Measurements from ENCODE around the gene LMO7.
"Not testable (repeated sequence)": the region's sequence is repeated elsewhere in the genome, so short reads cannot be mapped to it uniquely, and the experiment has no call there.

Gene LMO7

GRCh38 chr13:75780103-75780502 is 144.0 kb downstream of the LMO7 start:
- DNase-seq: not testable (repeated sequence)

DNA sequence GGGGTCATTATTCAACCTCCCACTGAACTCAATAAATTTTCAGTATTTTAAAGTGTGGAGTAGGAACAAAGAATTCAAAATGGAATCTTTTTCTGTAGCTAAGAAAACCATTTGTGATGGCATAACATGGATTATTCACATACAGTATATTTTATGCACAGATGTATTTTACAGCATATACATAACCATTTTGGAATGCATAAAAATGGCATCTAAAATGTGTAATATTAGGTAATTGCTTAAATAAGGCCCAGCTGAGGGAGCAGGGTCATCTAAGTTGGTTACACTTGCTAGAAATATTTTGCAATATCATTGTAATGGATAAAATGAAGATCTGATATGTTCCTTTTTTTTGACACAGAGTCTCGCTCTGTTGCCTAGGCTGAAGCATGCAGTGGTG is 146.9 kb downstream of the LMO7 start:
- no peak for DNase-seq

- no peak for DNase-seq
Observed at GRCh38 chr13:75784003-75784402, 147.9 kb downstream of the LMO7 start.

- DNase-seq: no peak
Observed at GRCh38 chr13:75785130-75785529, 149.0 kb downstream of the LMO7 start.

- no peak for DNase-seq
Observed at GRCh38 chr13:75787249-75787928, 151.3 kb downstream of the LMO7 start.

DNA sequence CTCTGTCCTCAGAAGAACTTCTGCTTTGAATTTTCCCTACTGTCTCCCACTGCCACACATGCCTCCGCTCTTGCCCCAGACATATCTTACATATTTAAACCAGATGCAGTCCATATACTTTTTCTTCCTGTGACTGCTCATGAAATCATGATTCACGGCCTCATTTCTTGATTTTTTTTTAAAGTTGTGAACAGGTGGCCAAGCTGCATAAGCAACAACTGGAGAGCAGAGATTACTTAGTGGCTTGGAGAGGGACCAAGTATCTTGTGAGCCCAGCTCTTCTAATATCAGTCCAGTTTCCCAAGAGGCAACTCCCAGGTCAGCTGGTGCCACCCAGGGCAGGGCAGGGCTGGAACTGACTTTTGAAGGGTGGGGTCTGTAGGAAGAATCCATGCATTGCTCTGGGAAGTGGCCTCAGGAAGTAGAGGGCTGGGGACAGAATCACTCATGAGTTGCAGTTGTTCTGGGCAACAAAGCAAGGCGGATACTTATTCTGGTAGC is 152.4 kb downstream of the LMO7 start:
- peak; percentile 27 for DNase-seq

DNA sequence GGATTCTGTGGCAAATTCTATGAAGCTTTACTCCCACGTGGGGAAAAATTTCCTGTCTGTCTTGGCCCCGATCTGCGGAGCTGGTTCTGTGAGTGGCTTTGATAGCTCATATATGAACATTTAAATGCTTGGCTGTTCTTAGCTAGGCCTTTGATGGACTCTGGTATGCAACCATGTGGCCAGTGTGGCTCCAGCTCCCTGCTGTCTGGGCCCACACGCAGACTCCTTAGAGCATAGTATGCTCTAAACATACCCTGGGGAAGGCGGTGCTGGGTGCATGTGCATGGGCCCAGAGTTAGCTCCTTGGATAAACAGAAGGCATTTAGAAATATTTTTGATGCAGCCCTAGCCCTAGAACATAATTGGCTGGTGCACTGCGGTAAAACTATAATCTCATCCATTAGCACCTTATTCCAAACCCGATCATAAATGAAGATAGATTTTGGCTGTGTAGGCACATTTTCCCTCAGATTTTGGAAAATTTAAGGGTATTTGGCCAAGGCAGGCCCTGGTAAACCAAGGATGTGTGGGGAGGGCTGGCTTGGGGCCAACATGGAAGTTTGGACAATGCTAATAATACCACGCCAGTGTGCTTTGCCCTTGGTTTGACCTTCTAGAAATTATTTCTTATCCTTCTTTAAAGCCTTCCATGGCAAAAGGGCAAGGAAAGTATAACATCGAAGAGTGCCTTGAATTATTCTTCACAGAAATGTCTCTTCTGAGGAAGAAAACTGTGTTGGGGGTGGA is 153.5 kb downstream of the LMO7 start:
- no peak for DNase-seq

- no peak for DNase-seq
Observed at GRCh38 chr13:75790198-75790970, 154.3 kb downstream of the LMO7 start.

GRCh38 chr13:75792526-75793187 is 156.5 kb downstream of the LMO7 start:
- no peak for DNase-seq

DNA sequence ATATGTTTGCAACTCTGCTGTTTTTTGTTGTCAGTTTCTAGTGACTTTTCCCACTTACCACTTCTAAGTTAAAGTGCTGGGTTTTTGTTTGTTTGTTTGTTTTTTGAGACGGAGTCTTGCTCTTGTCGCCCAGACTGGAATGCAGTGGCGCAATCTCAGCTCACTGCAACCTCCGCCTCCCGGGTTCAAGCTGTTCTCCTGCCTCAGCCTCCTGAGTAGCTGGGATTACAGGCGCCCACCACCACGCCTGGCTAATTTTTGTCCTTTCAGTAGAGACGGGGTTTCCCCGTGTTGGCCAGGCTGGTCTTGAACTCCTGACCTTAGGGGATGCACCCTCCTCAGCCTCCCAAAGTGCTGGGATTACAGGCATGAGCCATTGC is 157.0 kb downstream of the LMO7 start:
- not testable (repeated sequence) for DNase-seq

DNA sequence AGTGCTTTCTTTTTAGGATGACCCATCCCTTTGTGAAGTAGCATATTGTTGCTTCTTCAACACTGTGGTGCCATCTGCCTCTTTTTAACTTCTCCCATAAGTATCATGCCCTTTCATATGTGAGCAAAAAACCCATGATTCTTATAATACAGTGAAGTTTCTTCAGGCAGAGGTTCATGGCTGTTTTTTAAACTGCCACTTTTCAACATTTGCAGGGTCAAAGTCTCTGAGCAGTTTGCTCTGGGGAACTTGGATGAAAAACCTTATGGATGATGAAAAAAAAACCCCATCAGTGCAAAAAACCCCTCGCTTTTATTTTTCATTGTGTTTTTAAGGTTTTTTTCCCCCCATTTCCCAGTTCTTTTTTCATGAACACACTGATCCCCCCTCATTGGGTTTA is 158.5 kb downstream of the LMO7 start:
- peak; percentile 73 for DNase-seq

GRCh38 chr13:75795274-75795673 is 159.1 kb downstream of the LMO7 start:
- no peak for DNase-seq

GRCh38 chr13:75796825-75797224 is 160.7 kb downstream of the LMO7 start:
- DNase-seq: no peak

- no peak for DNase-seq
Observed at GRCh38 chr13:75797239-75797638, 161.1 kb downstream of the LMO7 start.

- DNase-seq: no peak
Observed at GRCh38 chr13:75797719-75798118, 161.6 kb downstream of the LMO7 start.

DNA sequence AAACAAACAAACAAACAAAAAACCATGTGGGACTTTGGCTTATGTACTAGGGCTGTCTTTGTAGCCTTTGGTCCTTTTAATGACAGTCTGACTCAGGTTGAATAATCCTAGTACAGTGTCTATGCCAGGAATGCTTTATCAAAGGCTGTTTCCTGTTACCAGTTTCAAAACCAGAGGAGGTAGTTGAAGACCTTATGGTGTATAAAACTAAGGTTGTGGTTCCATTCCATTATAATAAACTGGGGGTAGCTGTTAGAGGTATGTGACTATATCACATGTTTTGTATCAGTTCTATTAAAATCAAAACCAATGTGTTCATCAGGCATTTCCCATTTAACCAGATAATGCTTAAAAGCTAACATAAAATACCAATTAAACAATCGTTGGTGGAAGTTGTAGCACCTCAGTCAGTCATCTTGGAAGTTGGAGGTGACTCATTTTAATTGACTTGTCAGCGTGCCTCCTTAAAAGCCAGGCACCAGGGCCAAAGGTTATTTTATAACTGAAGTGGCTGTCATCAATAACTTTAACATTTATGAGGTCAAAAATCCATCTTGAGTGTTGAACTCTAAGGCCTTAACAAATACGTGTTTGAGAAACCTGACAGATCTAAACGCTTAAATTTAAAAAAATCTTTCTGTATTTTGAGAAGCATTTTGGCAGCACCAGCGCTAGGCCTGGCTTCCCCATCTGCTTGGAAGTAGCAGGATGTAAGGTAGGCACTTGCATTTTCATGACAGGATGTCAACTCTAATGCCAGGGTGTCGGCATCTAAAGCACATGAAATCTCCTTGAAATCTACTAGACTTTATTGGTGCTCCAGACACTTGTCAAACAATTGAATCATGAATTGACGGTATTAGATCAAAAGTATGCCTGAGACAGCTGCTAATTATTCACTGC is 162.5 kb downstream of the LMO7 start:
- no peak for DNase-seq

DNA sequence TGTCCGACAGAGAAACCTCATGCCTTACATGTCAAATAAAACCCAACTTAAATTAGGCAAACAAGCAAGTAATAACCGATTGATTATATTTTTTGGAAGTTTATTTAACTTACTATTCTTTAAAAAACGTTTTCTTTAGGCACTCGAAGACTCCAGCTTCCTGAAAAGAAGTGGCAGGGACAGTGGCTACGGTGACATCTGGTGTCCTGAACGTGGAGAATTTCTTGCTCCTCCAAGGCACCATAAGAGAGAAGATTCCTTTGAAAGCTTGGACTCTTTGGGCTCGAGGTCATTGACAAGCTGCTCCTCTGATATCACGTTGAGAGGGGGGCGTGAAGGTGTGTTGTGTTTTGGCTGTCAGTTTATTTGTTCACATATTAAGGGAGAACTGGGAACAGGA is 164.4 kb downstream of the LMO7 start:
- DNase-seq: no peak

GRCh38 chr13:75801388-75801945 is 165.3 kb downstream of the LMO7 start:
- no peak for DNase-seq

GRCh38 chr13:75802161-75802560 is 166.0 kb downstream of the LMO7 start:
- DNase-seq: no peak

- no peak for DNase-seq
Observed at GRCh38 chr13:75803164-75803611, 167.1 kb downstream of the LMO7 start.

DNA sequence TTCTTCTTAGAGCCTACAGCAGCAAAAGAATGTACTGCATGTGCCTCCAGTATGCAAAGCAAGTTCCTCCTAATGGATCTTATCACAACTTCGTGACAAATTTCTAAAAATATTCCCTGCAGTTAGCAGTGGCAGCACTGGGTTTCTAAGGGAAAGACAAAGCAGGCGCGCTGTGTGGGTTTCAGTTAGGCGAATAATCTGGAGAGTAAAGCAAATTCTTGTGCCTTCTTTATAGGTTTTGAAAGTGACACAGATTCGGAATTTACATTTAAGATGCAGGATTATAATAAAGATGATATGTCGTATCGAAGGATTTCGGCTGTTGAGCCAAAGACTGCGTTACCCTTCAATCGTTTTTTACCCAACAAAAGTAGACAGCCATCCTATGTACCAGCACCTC is 167.9 kb downstream of the LMO7 start:
- no peak for DNase-seq

- DNase-seq: no peak
Observed at GRCh38 chr13:75804605-75805004, 168.5 kb downstream of the LMO7 start.

All from NCI-H524 treated with DMSO at 0.1 percent for 48 hours (cell line).